ENCODE data around the gene RIPOR2. TPM values are rescaled to one million over a fixed set of nuclear protein-coding genes. Genes with fewer than 3 reads are reported as not detected.

The RIPOR2 gene
- total RNA-seq, 1 experiment from 2014 or later: 5.0 TPM

DNA sequence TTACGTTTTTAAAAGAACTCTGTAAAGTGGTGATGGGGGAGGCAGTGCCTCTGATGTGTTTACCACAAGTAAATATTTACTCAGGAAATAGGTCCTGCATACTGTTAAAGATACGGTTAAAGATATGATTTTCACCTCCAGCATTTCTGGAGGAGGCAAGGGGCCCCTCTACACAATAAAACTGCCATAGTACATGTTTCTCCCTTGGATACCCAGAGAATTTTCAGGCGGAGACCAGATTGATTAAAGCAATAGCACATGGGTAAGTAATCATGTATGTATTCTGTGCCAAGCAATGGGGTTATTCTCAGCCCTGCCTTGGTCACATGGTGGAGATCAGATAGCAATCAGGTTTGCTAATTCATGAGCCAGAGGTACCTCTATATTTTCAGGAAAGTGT is 9.6 kb downstream of the RIPOR2 start:
- peaks cover 14% of the 10 kb centered on the region; the same call in 1 of the 2 replicates for H3K4me1 ChIP-seq (ENCODE audit: insufficient read depth, low read length)
- TF ChIP-seq, protein P1, sequence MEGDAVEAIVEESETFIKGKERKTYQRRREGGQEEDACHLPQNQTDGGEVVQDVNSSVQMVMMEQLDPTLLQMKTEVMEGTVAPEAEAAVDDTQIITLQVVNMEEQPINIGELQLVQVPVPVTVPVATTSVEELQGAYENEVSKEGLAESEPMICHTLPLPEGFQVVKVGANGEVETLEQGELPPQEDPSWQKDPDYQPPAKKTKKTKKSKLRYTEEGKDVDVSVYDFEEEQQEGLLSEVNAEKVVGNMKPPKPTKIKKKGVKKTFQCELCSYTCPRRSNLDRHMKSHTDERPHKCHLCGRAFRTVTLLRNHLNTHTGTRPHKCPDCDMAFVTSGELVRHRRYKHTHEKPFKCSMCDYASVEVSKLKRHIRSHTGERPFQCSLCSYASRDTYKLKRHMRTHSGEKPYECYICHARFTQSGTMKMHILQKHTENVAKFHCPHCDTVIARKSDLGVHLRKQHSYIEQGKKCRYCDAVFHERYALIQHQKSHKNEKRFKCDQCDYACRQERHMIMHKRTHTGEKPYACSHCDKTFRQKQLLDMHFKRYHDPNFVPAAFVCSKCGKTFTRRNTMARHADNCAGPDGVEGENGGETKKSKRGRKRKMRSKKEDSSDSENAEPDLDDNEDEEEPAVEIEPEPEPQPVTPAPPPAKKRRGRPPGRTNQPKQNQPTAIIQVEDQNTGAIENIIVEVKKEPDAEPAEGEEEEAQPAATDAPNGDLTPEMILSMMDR (conservative IDR thresholded peaks at IDR 0.05): no peak
- H3K23me2 ChIP-seq (ENCODE audit: insufficient read length, low read depth, low read length, poor library complexity, severe bottlenecking): no peaks in the 10 kb centered on the region
- H3K4ac ChIP-seq (ENCODE audit: low read depth, low read length): no peak overlapping the region
- Mint-ChIP-seq H3K9me3 (peaks cover 7% of the 10 kb centered on the region in 2 experiments), H3K4me1 (peaks cover 26 to 42% of the 10 kb centered on the region in 2 experiments), H3K27me3 (ENCODE audit: low read depth) (no peaks in the 10 kb centered on the region), H3K27ac (no peak overlapping the region), H3K4me3 (no peak overlapping the region), H3K36me3 (ENCODE audit: insufficient read depth in 1 of 3, low read depth in 3 of 3) (peaks cover 6 to 12% (median 9%) of the 10 kb centered on the region in 3 experiments)
- H2AK5ac ChIP-seq (ENCODE audit: insufficient read length, low read length): no peak overlapping the region
- WGBS (ENCODE audit: extremely low coverage, insufficient read length, low lambda C conversion rate): no CpG with 5 or more reads among the region's 3 CpGs
- no peak overlapping the region for H3T11ph ChIP-seq (ENCODE audit: low read length)
- H2BK15ac ChIP-seq (ENCODE audit: low read depth, low read length): no peak overlapping the region
- no peaks in the 10 kb centered on the region for H3K9me3 ChIP-seq (ENCODE audit: control insufficient read depth, low read depth, low read length)
- no peak overlapping the region for H2BK12ac ChIP-seq (ENCODE audit: insufficient read length, low read depth, low read length)
- H4K8ac ChIP-seq (replicated peaks; ENCODE audit: insufficient read length, low read depth, low read length): no peak overlapping the region
- no peak overlapping the region for H2BK20ac ChIP-seq (ENCODE audit: low read depth, low read length, poor library complexity, severe bottlenecking)
- no peak overlapping the region for H2BK120ac ChIP-seq (ENCODE audit: low read depth, low read length, poor library complexity, severe bottlenecking)
- H3K23ac ChIP-seq (ENCODE audit: insufficient read length, low read depth, low read length): no peak overlapping the region
- H3K14ac ChIP-seq (ENCODE audit: insufficient read depth, low read length): no peak overlapping the region
- no peak overlapping the region for H3K9ac ChIP-seq (ENCODE audit: extremely low read depth, insufficient read length, low read length)
- no peak overlapping the region for H3K4me2 ChIP-seq (ENCODE audit: insufficient read depth, insufficient read length, low read length)
- H3K56ac ChIP-seq (ENCODE audit: insufficient read length, low read depth, low read length): no peak overlapping the region
- H3K79me2 ChIP-seq (ENCODE audit: insufficient read depth, low read length): peaks cover 28% of the 10 kb centered on the region; the same call in 1 of the 2 replicates
- H3K27ac ChIP-seq (ENCODE audit: insufficient read length, low read depth, low read length): no peak overlapping the region
- no peak for DNase-seq
- no peak overlapping the region for H2BK5ac ChIP-seq (ENCODE audit: insufficient read length, low read length)
- H2AFZ ChIP-seq (ENCODE audit: low read length): no peak overlapping the region
- peaks cover 5% of the 10 kb centered on the region for H3K79me1 ChIP-seq (ENCODE audit: insufficient read depth, low read depth, low read length, poor library complexity, severe bottlenecking)
- no peaks in the 10 kb centered on the region for H4K20me1 ChIP-seq (ENCODE audit: control insufficient read depth, insufficient read depth, insufficient read length)
- H3K18ac ChIP-seq (ENCODE audit: insufficient read length, low read depth, low read length): no peak overlapping the region
- no peak overlapping the region for H4K91ac ChIP-seq (ENCODE audit: insufficient read length, low read depth, low read length)
- no peaks in the 10 kb centered on the region for H3K27me3 ChIP-seq (ENCODE audit: insufficient read depth, low read length)
- H4K5ac ChIP-seq (ENCODE audit: insufficient read length, low read depth, low read length): no peak overlapping the region

Measured in H9 (cell line).